IgD-negative memory B cell (primary cell): ENCODE data around the gene ASL. TPM values are rescaled to one million over a fixed set of nuclear protein-coding genes. Genes with fewer than 3 reads are reported as not detected.
"Not testable (repeated sequence)": the region's sequence is repeated elsewhere in the genome, so short reads cannot be mapped to it uniquely, and the experiment has no call there.

ENCODE experiments used
- H3K27ac Mint-ChIP-seq, 3 donors: one replicate each; pipeline ENCODE4 v1.8.0; 2020 to 2022; ENCODE audit warnings: mild to moderate bottlenecking in 3 of 3, mixed read lengths in 3 of 3, moderate library complexity in 1 of 3
- H3K27me3 Mint-ChIP-seq: one replicate; pipeline ENCODE4 v1.8.0; 2021; ENCODE audit warnings: mixed read lengths
- H3K36me3 Mint-ChIP-seq: one replicate; pipeline ENCODE4 v1.8.0; 2020; ENCODE audit warnings: mild to moderate bottlenecking, mixed read lengths
- H3K4me1 Mint-ChIP-seq, 3 donors: one replicate each; pipeline ENCODE4 v1.8.0; 2020 to 2022; ENCODE audit warnings: mixed read lengths in 3 of 3, mild to moderate bottlenecking in 1 of 3
- H3K4me3 Mint-ChIP-seq, 4 donors: one replicate each; pipeline ENCODE4 v1.8.0; 2020 to 2022; ENCODE audit warnings: mild to moderate bottlenecking in 4 of 4, mixed read lengths in 4 of 4, moderate library complexity in 3 of 4
- H3K9me3 Mint-ChIP-seq, 3 donors: one replicate each; pipeline ENCODE4 v1.8.0; 2020 to 2021; ENCODE audit warnings: mixed read lengths in 3 of 3, mild to moderate bottlenecking in 1 of 3
- polyA plus RNA-seq: library from polyadenylated mRNA; unstranded; fragments of 300-500 nt; fragmentation: Illumina TruSeq; gene quantifications from one replicate; pipeline ENCODE4 v1.2.3, GENCODE V29; 2021

ASL gene
- polyA plus RNA-seq, 1 donor from 2014 or later = 21.8 TPM

DNA sequence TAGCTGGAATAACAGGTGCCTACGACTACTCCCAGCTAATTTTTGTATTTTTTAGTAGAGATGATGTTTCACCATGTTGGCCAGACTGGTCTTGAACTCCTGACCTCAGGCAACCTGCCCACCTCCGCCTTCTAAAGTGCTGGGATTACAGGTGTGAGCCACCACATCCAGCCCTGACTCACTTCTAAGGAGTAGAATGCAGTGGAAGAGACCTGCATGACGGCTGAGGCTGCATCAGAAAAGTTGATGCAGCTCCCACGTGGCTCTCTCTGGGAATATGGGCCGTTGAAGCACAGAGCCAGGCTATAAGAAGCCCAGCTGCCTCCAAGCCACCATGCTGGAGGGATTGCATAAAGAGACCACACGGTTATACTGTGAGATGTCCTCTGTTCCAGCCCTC lies 21.6 kb upstream of the ASL start:
- no peak overlapping the region for H3K27ac Mint-ChIP-seq
- peaks cover 2% of the 10 kb centered on the region for H3K36me3 Mint-ChIP-seq
- peaks cover 5 to 10% (median 10%) of the 10 kb centered on the region in 3 donors for H3K4me1 Mint-ChIP-seq
- no peaks in the 10 kb centered on the region for H3K27me3 Mint-ChIP-seq
- no peaks in the 10 kb centered on the region for H3K9me3 Mint-ChIP-seq
- H3K4me3 Mint-ChIP-seq = no peak overlapping the region

DNA sequence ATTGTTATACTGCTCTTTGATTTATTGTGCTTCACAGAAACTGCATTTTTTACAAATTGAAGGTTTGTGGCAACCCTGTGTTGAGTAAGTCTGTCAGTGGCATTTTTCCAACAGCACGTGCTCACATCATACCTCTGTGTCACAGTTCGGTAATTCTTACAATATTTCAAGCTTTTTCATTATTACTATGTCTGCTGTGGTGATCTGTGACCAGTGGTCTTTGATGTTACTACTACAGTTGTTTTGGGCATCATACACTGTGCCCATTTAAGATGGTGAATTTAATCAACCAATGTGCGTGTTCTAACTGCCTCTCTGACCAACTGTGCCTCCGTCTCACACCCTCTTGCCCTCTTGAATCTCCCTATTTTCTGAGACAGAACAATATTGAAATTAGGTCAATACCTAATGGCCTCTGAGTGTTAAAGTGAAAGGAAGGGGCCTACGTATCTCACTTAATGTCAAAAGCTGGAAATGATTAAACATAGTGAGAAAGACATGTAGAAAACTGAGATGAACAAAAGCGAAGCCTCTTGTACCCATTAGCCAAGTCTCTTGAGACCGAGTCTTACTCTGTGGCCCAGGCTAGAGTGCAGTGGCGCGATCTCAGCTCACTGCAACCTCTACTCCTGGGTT lies 20.2 kb upstream of the ASL start:
- H3K4me3 Mint-ChIP-seq = peak overlapping the region in 2 of 4 donors; percentile 8 to 72
- H3K27me3 Mint-ChIP-seq = no peaks in the 10 kb centered on the region
- H3K9me3 Mint-ChIP-seq = no peaks in the 10 kb centered on the region

DNA sequence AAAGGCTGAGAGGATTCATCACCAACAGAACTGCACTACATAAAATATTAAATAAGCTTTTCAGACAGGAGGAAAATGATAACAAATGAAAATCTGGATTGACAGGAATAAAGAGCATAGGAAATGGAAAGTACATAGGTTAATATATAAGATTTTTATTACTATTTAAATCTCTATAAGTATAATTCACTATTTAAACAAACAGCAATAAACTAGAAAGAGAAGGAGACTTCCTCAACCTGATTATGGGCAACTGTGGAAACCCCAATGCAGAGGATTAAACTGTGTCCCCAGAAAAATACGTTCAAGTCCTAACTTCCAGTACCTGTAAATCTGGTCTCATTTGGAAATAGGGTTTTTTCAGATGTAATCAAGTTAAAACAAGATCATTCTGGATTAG lies 14.8 kb upstream of the ASL start:
- H3K27ac Mint-ChIP-seq = no peak overlapping the region
- peaks cover 2% of the 10 kb centered on the region for H3K36me3 Mint-ChIP-seq
- H3K4me1 Mint-ChIP-seq = peaks cover 0 to 6% (median 0%) of the 10 kb centered on the region in 3 donors
- peaks cover 0 to 2% (median 0%) of the 10 kb centered on the region in 3 donors for H3K9me3 Mint-ChIP-seq
- H3K4me3 Mint-ChIP-seq = no peak overlapping the region
- H3K27me3 Mint-ChIP-seq = no peaks in the 10 kb centered on the region

More for the DNA sequence above, 20.2 kb upstream of the ASL start:
- Mint-ChIP-seq H3K36me3 (peaks cover 2% of the 10 kb centered on the region), H3K4me1 (peaks cover 5 to 10% (median 10%) of the 10 kb centered on the region in 3 donors), H3K27ac (no peak overlapping the region)

DNA sequence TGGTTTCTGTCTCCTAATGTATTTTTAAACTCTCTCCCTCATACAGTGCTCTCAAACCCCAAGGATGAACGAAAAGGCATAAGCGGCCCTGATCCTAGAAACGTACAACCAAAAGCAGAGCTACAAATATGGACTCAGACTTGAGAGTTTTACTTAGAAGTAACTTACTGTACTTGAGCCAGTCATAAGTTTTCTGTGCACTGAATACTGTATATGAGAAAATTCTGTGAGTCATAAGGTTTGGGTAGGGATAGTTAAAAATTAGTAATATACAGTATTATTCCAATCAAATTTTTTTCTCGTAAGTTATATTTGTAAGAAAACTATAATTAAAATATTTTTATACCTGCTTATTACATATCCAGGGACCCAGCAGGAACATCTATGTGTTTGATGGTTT lies 5.9 kb upstream of the ASL start:
- no peak overlapping the region for H3K4me3 Mint-ChIP-seq
- no peaks in the 10 kb centered on the region for H3K4me1 Mint-ChIP-seq
- peaks cover 0 to 10% (median 0%) of the 10 kb centered on the region in 3 donors for H3K9me3 Mint-ChIP-seq
- no peaks in the 10 kb centered on the region for H3K36me3 Mint-ChIP-seq
- peaks cover 5% of the 10 kb centered on the region for H3K27me3 Mint-ChIP-seq
- H3K27ac Mint-ChIP-seq = no peak overlapping the region

DNA sequence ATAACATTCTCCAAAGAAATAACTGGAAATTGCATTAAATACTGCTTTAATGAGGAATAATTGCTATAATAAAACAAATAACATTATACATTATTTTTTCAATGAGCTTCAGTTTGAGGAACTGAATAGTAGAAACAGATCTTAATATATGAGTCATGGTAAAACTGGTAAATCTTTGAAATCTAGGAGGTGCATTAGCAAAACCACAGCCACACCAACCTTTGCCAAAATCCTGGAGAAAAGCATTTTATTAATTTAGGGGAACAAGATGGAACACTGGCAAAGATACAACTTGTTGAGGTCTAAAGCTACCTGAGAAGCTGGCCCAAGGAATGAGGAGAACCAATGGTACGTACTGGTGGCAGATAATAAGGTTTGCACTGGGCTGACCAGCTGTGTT lies 5.4 kb upstream of the ASL start:
- H3K36me3 Mint-ChIP-seq = no peaks in the 10 kb centered on the region
- peaks cover 5% of the 10 kb centered on the region for H3K27me3 Mint-ChIP-seq
- peak overlapping the region in 1 of 4 donors; percentile 26 for H3K4me3 Mint-ChIP-seq
- H3K9me3 Mint-ChIP-seq = peaks cover 0 to 10% (median 0%) of the 10 kb centered on the region in 3 donors
- no peak overlapping the region for H3K27ac Mint-ChIP-seq
- peaks cover 0 to under 1% (median under 1%) of the 10 kb centered on the region in 3 donors for H3K4me1 Mint-ChIP-seq

DNA sequence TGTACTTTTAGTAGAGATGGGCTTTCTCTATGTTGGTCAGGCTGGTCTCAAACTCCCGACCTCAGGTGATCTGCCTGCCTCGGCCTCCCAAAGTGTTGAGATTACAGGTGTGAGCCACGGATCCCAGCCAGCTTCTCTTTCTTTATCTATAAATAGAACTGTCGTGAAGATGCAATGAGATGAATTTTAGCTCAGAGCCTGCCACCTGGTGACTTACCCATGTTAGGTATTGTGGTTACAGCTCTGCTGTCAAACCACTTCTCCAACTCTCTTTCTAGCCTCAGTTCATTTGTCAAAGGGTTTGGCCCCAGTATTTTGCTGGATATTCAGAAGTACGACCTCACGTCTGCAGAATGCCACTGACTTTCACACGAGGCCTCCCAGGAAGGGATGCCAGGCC lies 3.4 kb upstream of the ASL start:
- not testable (repeated sequence) for H3K9me3 Mint-ChIP-seq, H3K27ac Mint-ChIP-seq, H3K27me3 Mint-ChIP-seq, H3K36me3 Mint-ChIP-seq
- Mint-ChIP-seq H3K4me1 (peaks cover 11 to 15% (median 13%) of the 10 kb centered on the region in 3 donors), H3K4me3 (peak overlapping the region in 1 of 4 donors; percentile 25)

DNA sequence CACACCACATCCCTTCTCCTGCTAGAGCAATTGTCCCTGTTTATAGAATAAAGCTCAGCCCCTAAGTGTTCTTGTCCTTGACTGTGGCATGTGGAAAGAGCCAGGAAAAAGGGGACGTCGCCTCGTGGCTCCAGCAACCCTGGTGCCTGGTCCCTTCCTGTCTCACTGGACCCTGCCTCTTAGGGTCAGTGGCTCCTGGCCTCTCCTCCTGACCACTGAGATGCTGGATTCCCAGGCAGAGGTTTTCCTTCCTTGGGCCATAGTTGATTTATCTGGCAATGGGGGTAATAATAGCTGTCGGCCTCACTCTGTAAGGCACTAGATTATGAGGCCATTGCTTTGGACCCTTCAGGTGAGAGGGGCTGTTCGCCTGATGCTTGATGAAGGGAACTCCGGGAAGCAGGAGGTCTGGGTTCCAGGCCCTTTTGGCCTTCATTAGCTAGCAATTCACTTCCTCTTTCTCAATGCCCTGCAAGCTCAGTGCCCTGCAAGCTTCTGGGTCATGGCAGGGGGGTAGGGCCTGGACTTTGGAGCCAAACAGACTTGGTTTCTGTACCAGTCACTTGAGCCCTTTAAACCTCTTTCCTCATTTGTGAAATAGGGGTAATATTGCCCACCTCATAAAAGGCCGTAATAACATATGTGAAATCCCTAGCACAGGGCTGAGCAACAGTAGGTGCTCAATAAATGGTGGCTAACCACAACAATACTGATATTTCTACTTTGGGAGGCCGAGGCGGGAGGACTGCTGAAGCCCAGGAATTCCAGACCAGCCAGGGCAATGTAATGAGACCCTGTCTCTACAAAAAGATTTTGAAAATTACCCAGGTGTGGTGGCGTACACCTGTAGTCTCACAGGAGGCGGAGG lies 1.1 kb downstream of the ASL start:
- Mint-ChIP-seq H3K9me3 (no peaks in the 10 kb centered on the region), H3K4me3 (peak overlapping the region; percentile 85 to 95 (median 92)), H3K4me1 (peaks cover 11 to 15% (median 15%) of the 10 kb centered on the region in 3 donors), H3K27ac (peak overlapping the region; percentile 67 to 86 (median 78)), H3K27me3 (no peaks in the 10 kb centered on the region), H3K36me3 (no peaks in the 10 kb centered on the region)

DNA sequence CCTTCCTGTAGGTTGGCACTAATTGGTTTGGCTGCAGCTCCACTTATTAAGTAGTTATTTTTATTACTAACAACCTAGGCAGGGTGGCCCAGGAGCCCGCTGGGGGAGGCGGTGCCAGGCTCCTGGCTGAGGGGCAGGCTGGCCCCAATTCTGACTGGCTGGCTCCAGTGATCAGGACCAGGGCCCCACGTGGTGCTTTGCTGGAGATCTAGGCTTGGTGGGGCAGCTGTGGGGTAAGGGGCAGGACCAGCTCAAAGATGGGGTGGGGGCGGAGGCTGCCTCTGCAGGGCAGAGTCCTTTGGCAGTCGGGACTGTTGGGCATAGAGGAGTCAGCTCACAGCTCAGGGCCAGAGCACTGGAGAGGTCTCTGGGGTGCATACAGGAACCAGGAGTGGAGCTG lies 2.4 kb downstream of the ASL start:
- peaks cover 1% of the 10 kb centered on the region for H3K36me3 Mint-ChIP-seq
- no peaks in the 10 kb centered on the region for H3K9me3 Mint-ChIP-seq
- peak overlapping the region in 2 of 4 donors; percentile 55 to 90 for H3K4me3 Mint-ChIP-seq
- no peaks in the 10 kb centered on the region for H3K27me3 Mint-ChIP-seq
- H3K27ac Mint-ChIP-seq = no peak overlapping the region
- peaks cover 11 to 15% (median 15%) of the 10 kb centered on the region in 3 donors for H3K4me1 Mint-ChIP-seq

DNA sequence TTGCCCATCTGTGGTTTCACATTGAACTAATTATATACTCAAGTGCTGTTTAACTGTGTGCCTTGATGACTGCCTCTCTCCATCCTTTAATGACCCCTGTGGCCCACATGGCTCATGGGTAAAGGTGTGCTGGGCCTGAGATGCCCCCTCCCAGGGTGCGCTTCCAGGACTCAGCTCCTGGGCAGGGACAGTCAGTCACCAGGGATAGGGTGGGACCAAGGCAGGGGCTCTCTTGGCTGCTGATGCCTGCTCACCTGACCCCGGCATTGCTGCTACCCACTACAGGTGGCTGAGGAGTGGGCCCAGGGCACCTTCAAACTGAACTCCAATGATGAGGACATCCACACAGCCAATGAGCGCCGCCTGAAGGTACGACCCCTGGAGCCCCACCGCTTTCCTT lies 6.5 kb downstream of the ASL start:
- Mint-ChIP-seq H3K4me1 (peaks cover under 1 to 4% (median 1%) of the 10 kb centered on the region in 3 donors), H3K36me3 (peaks cover 1% of the 10 kb centered on the region), H3K9me3 (no peaks in the 10 kb centered on the region), H3K4me3 (no peak overlapping the region), H3K27ac (no peak overlapping the region), H3K27me3 (no peaks in the 10 kb centered on the region)

DNA sequence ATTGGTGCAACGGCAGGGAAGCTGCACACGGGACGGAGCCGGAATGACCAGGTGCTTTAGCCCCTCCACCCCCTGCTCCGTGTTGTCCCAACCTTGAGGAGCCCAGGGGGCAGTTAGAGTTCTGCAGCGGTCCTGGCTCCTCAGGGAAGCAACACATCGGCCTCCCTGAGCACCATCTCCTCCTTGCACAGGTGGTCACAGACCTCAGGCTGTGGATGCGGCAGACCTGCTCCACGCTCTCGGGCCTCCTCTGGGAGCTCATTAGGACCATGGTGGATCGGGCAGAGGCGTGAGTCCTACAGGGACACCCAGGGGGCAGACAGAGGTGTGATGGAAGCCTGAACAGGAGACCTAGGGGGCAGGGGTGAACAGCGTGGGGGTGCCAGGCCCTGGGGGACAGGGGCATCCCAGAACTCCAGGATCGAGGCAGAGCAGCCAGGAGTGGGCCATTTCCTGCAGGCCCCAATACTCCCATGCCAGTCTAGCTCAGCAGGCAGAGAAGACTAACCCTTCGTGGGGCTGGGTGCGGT lies 7.3 kb downstream of the ASL start:
- Mint-ChIP-seq H3K27me3 (no peaks in the 10 kb centered on the region), H3K9me3 (no peaks in the 10 kb centered on the region), H3K36me3 (peaks cover 1% of the 10 kb centered on the region), H3K27ac (no peak overlapping the region), H3K4me3 (no peak overlapping the region), H3K4me1 (no peaks in the 10 kb centered on the region)

DNA sequence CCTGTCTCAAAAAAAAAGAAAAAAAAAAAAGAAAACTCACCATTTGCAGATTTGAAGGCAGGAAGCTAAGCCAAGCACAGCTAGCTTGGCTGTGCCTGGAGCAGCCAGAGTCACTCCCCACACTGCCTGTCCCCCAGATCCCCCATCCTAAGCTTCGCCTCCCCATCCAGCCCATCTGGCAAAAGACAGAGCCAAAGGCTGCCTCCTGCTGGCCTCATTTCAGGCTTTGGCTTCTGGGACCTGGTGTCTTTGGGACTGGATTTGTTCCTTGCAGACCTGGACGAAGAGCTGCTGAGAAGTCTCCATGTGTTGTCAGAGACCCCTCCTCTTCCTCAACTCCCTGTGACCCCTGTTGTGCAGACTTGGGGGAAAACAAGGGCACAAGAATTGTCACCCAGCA lies 8.1 kb downstream of the ASL start:
- Mint-ChIP-seq H3K27ac (no peak overlapping the region), H3K9me3 (no peaks in the 10 kb centered on the region), H3K4me1 (no peaks in the 10 kb centered on the region), H3K27me3 (no peaks in the 10 kb centered on the region), H3K36me3 (peaks cover 1% of the 10 kb centered on the region), H3K4me3 (no peak overlapping the region)

DNA sequence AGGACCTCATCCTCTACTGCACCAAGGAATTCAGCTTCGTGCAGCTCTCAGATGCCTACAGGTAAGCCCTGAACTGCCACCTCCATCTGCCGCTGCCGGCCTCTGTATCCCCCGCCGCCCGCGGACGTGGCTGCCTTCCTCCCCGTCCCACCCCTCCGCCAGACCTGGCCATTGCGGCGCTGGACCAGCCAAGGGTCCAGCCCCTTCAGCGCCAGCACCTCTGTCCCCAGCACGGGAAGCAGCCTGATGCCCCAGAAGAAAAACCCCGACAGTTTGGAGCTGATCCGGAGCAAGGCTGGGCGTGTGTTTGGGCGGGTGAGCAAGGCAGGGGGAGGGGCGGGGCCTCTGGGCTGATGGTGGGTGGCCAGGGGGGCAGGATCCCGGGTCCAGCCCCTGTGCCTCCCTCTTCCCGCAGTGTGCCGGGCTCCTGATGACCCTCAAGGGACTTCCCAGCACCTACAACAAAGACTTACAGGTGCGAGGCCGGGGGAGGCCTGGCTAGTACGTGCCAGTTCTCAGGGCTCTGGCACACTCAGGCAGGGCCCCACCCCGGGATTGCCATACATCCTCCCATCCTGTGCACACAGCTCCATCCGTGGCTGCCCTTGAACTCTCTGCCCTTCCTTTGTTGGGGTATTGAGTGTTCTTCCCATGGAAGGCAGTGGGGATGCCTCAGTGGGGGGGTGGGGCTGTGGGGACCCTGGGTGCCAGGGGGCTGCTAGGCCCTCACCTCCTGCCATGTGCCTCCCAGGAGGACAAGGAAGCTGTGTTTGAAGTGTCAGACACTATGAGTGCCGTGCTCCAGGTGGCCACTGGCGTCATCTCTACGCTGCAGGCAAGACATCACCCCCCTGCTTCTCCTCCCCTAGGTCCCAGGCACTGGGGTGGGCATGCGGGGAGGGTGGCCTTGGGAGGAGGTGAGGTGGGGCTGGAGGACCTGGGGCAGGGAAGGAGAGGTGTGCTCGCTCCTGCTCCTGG lies 13.5 kb downstream of the ASL start:
- no peaks in the 10 kb centered on the region for H3K4me1 Mint-ChIP-seq
- H3K36me3 Mint-ChIP-seq = no peaks in the 10 kb centered on the region
- H3K4me3 Mint-ChIP-seq = no peak overlapping the region
- no peaks in the 10 kb centered on the region for H3K27me3 Mint-ChIP-seq
- no peaks in the 10 kb centered on the region for H3K9me3 Mint-ChIP-seq
- no peak overlapping the region for H3K27ac Mint-ChIP-seq

DNA sequence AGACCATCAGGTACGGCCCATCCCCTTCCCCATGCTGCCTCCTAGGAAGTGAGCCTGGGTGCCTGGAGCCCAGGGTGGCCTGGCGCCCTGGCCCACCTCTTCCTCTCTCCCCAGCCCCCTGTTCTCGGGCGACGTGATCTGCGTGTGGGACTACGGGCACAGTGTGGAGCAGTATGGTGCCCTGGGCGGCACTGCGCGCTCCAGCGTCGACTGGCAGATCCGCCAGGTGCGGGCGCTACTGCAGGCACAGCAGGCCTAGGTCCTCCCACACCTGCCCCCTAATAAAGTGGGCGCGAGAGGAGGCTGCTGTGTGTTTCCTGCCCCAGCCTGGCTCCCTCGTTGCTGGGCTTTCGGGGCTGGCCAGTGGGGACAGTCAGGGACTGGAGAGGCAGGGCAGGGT lies 17.0 kb downstream of the ASL start:
- no peaks in the 10 kb centered on the region for H3K9me3 Mint-ChIP-seq
- H3K27ac Mint-ChIP-seq = no peak overlapping the region
- no peak overlapping the region for H3K4me3 Mint-ChIP-seq
- no peaks in the 10 kb centered on the region for H3K36me3 Mint-ChIP-seq
- H3K27me3 Mint-ChIP-seq = no peaks in the 10 kb centered on the region
- H3K4me1 Mint-ChIP-seq = peaks cover 0 to 2% (median 0%) of the 10 kb centered on the region in 3 donors

DNA sequence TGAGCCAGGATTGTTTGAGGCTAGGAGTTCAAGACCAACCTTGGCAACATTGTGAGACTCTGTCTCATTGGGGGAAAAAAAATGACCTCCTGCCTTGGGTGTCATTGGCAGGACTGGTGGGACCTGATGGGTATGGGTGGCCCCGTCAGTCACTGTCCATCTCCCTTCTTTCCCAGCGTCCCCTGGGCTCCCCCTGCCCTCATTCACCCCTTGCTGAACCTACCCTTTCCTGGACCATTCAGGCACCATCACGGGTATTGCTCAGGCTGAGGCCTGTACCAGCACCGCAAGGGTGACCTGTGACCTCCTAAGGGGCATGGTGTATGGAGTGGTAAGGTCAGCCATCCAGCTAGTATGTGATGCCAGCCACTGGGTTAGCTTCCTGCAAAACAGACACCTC lies 19.4 kb downstream of the ASL start:
- H3K4me1 Mint-ChIP-seq = peaks cover 0 to 7% (median 5%) of the 10 kb centered on the region in 3 donors
- no peak overlapping the region for H3K4me3 Mint-ChIP-seq
- no peaks in the 10 kb centered on the region for H3K36me3 Mint-ChIP-seq
- H3K27me3 Mint-ChIP-seq = no peaks in the 10 kb centered on the region
- H3K27ac Mint-ChIP-seq = no peak overlapping the region
- no peaks in the 10 kb centered on the region for H3K9me3 Mint-ChIP-seq

DNA sequence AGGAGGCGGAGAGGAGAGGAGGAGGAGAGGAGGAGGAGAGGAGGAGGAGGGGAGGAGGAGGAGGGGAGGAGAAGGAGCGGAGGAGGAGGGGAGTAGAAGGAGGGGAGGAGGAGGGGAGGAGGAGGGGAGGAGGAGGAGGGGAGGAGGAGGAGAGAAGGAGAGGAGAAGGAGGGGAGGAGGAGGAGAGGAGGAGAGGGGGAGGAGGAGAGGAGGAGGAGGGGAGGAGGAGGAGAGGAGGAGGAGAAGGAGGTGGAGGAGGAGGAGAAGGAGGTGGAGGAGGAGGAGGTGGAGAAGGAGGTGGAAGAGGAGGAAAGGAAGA lies 23.6 kb downstream of the ASL start:
- H3K27ac Mint-ChIP-seq = no peak overlapping the region
- H3K27me3 Mint-ChIP-seq = no peaks in the 10 kb centered on the region
- no peak overlapping the region for H3K4me3 Mint-ChIP-seq
- H3K4me1 Mint-ChIP-seq = peaks cover 0 to 7% (median 7%) of the 10 kb centered on the region in 3 donors
- H3K36me3 Mint-ChIP-seq = peaks cover 2% of the 10 kb centered on the region
- H3K9me3 Mint-ChIP-seq = no peaks in the 10 kb centered on the region
